ENCODE data around the gene TMPRSS11B.

TMPRSS11B gene

GRCh38 chr4:68183417-68183816 is 62.1 kb downstream of the TMPRSS11B start:
- Histone ChIP-seq H3K9me3 (ENCODE audit: control insufficient read depth, insufficient read depth, low read length) (no peaks in the 10 kb centered on the region), H3K4me2 (ENCODE audit: low read length) (no peak overlapping the region), H3F3A (ENCODE audit: control insufficient read depth, insufficient read depth) (no peaks in the 10 kb centered on the region), H3K79me2 (ENCODE audit: control insufficient read depth, low read length) (no peaks in the 10 kb centered on the region), H3K9me2 (replicated peaks; ENCODE audit: control insufficient read depth, low read length) (no peaks in the 10 kb centered on the region), H3K4me3 (ENCODE audit: low read length) (no peak overlapping the region), H3K4me1 (ENCODE audit: control insufficient read depth, low read length) (no peaks in the 10 kb centered on the region), H3K27me3 (ENCODE audit: control insufficient read depth, low read length) (no peaks in the 10 kb centered on the region), H4K20me1 (ENCODE audit: control insufficient read depth, insufficient read depth, low read depth, low read length) (no peaks in the 10 kb centered on the region), H3K36me3 (ENCODE audit: control insufficient read depth, low read length) (no peaks in the 10 kb centered on the region), H3K27ac (ENCODE audit: low read depth, low read length) (no peak overlapping the region)
- no peak for TF ChIP-seq EZH2phosphoT487 (IDR thresholded peaks at IDR 0.05; ENCODE audit: borderline replicate concordance, low read length)
- TF ChIP-seq CTCF (IDR thresholded peaks at IDR 0.05; ENCODE audit: low read depth, low read length, poor library complexity, severe bottlenecking), result no peak

DNA sequence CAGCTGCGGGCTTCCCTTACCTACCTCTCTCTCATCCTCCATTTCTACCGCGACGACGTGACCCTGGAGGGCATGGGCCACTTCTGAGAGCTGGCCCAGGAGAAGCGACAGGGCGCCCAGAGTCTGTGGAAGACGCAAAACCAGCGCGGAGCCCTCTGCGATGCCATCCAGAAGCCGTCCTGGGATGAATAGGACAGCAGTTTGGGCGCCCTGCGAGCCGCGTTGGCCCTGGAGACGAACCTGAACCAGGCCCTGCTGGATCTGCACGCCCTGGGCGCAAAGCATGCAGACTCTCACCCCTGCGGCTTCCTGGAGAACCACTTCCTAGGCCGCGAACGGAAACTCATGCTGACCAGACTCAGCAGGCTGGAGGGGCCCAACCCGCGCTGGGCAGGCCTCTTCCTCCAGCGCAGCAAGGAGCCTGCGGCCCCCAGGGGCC is 63.1 kb downstream of the TMPRSS11B start:
- TF ChIP-seq CTCF (IDR thresholded peaks at IDR 0.05; ENCODE audit: low read depth, low read length, poor library complexity, severe bottlenecking) (no peak), EZH2phosphoT487 (IDR thresholded peaks at IDR 0.05; ENCODE audit: borderline replicate concordance, low read length) (no peak)
- H3K9me3 ChIP-seq (ENCODE audit: control insufficient read depth, insufficient read depth, low read length), result no peaks in the 10 kb centered on the region
- H3K9me2 ChIP-seq (replicated peaks; ENCODE audit: control insufficient read depth, low read length), result no peaks in the 10 kb centered on the region
- no peaks in the 10 kb centered on the region for H3K79me2 ChIP-seq (ENCODE audit: control insufficient read depth, low read length)
- no peak overlapping the region for H3K27ac ChIP-seq (ENCODE audit: low read depth, low read length)
- H3F3A ChIP-seq (ENCODE audit: control insufficient read depth, insufficient read depth), result no peaks in the 10 kb centered on the region
- H3K27me3 ChIP-seq (ENCODE audit: control insufficient read depth, low read length), result no peaks in the 10 kb centered on the region
- no peak overlapping the region for H3K4me3 ChIP-seq (ENCODE audit: low read length)
- no peak overlapping the region for H3K4me2 ChIP-seq (ENCODE audit: low read length)
- no peaks in the 10 kb centered on the region for H3K36me3 ChIP-seq (ENCODE audit: control insufficient read depth, low read length)
- H3K4me1 ChIP-seq (ENCODE audit: control insufficient read depth, low read length), result no peaks in the 10 kb centered on the region
- H4K20me1 ChIP-seq (ENCODE audit: control insufficient read depth, insufficient read depth, low read depth, low read length), result no peaks in the 10 kb centered on the region

DNA sequence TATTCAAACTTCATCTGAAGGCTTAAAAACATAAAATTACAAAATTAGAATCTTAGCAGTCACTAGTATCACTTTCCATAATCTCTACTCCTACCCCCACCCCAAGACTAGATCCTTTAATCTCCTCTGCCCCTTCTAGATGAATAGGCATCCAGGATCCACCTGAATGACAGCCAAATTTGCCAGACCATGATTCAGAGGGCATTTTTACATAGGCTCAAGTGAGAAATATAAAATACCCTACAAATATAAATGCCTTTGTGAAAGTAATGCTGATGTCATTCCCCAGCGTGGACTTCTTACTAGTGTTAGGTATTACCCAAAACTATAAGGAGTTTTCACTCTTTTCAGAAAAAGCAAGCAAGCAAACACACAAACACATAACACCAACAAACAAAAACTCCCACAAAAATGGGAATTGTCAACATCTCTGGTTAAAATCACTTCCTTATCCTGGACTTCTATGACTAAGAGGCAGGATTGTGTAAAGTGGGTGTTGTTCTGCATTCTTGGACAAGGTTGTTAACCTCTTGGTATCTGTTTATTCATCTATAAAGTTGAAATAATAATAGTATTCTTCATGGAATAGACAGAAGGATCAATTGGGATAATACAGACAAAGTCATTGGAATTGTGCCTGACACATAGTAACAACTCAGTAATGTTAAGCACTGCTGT is 64.5 kb downstream of the TMPRSS11B start:
- no peaks in the 10 kb centered on the region for H4K20me1 ChIP-seq (ENCODE audit: control insufficient read depth, insufficient read depth, low read depth, low read length)
- H3K9me2 ChIP-seq (replicated peaks; ENCODE audit: control insufficient read depth, low read length), result no peaks in the 10 kb centered on the region
- no peaks in the 10 kb centered on the region for H3K36me3 ChIP-seq (ENCODE audit: control insufficient read depth, low read length)
- no peaks in the 10 kb centered on the region for H3K27me3 ChIP-seq (ENCODE audit: control insufficient read depth, low read length)
- no peak for TF ChIP-seq CTCF (IDR thresholded peaks at IDR 0.05; ENCODE audit: low read depth, low read length, poor library complexity, severe bottlenecking)
- no peak for TF ChIP-seq EZH2phosphoT487 (IDR thresholded peaks at IDR 0.05; ENCODE audit: borderline replicate concordance, low read length)
- H3K4me1 ChIP-seq (ENCODE audit: control insufficient read depth, low read length), result no peaks in the 10 kb centered on the region
- H3K79me2 ChIP-seq (ENCODE audit: control insufficient read depth, low read length), result no peaks in the 10 kb centered on the region
- H3K4me3 ChIP-seq (ENCODE audit: low read length), result no peak overlapping the region
- H3K9me3 ChIP-seq (ENCODE audit: control insufficient read depth, insufficient read depth, low read length), result no peaks in the 10 kb centered on the region
- H3K4me2 ChIP-seq (ENCODE audit: low read length), result no peak overlapping the region
- no peaks in the 10 kb centered on the region for H3F3A ChIP-seq (ENCODE audit: control insufficient read depth, insufficient read depth)
- H3K27ac ChIP-seq (ENCODE audit: low read depth, low read length), result no peak overlapping the region
